Measurements from ENCODE around the gene EFCAB9. TPM values are rescaled to one million over a fixed set of nuclear protein-coding genes. Genes with fewer than 3 reads are reported as not detected.

The EFCAB9 gene
- total and polyA plus RNA-seq, 4 donors: not detected

DNA sequence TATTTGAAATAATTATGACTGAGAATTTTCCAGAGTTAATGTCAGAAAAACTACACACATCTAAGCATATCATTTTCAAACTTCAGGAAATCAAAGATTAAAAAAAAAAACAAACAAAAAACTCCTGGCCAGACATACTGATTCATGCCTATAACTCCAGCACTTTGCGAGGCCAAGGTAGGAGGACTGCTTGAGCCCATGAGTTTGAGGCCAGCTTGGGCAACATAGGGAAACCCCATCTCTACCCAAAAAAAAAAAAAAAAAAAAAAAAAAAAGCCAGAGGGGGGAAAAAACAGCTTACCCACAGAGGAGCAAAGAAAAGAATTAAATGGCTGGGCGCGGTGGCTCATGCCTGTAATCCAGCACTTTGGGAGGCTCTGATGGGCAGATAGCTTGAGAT, 22.4 kb downstream of the EFCAB9 start (continued):
- TF ChIP-seq REST (IDR thresholded peaks at IDR 0.05): no peak
- no peak for TF ChIP-seq GABPA (IDR thresholded peaks at IDR 0.05 in 1 of 2, conservative IDR thresholded peaks at IDR 0.05 in 1 of 2)
- TF ChIP-seq, protein P1, sequence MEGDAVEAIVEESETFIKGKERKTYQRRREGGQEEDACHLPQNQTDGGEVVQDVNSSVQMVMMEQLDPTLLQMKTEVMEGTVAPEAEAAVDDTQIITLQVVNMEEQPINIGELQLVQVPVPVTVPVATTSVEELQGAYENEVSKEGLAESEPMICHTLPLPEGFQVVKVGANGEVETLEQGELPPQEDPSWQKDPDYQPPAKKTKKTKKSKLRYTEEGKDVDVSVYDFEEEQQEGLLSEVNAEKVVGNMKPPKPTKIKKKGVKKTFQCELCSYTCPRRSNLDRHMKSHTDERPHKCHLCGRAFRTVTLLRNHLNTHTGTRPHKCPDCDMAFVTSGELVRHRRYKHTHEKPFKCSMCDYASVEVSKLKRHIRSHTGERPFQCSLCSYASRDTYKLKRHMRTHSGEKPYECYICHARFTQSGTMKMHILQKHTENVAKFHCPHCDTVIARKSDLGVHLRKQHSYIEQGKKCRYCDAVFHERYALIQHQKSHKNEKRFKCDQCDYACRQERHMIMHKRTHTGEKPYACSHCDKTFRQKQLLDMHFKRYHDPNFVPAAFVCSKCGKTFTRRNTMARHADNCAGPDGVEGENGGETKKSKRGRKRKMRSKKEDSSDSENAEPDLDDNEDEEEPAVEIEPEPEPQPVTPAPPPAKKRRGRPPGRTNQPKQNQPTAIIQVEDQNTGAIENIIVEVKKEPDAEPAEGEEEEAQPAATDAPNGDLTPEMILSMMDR (IDR thresholded peaks at IDR 0.05; ENCODE audit: low read depth, low read length, missing input control): no peak
- no peak for TF ChIP-seq NR2F2 (IDR thresholded peaks at IDR 0.05)
- TF ChIP-seq TAF1 (conservative IDR thresholded peaks at IDR 0.05): no peak
- no peak for TF ChIP-seq YY1 (IDR thresholded peaks at IDR 0.05)
- TF ChIP-seq FOXA1 (IDR thresholded peaks at IDR 0.05): no peak

GRCh38 chr5:172219296-172219695, 25.3 kb downstream of the EFCAB9 start:
- Histone ChIP-seq H3K27ac (ENCODE audit: low read depth in 1 of 2, low read length in 2 of 2) (no peak overlapping the region), H3K4me1 (ENCODE audit: control insufficient read depth in 4 of 4, insufficient read depth in 4 of 4, low read length in 3 of 4) (no peaks in the 10 kb centered on the region), H3K36me3 (ENCODE audit: control insufficient read depth in 4 of 4, insufficient read depth in 3 of 4, low read depth in 1 of 4, low read length in 3 of 4) (peaks cover 0 to 1% (median 0%) of the 10 kb centered on the region in 4 donors), H3K4me3 (ENCODE audit: low read depth in 1 of 3, low read length in 3 of 3) (no peak overlapping the region), H3K9me3 (ENCODE audit: control insufficient read depth in 4 of 4, low read length in 3 of 4) (no peaks in the 10 kb centered on the region), H3K27me3 (ENCODE audit: control insufficient read depth in 4 of 4, insufficient read depth in 4 of 4, low read length in 3 of 4) (no peaks in the 10 kb centered on the region), H3K9ac (ENCODE audit: low read depth in 1 of 2, low read length in 2 of 2) (no peak overlapping the region)
- WGBS: 94% methylated on average over 2 of the region's 2 CpGs
- no peak for DNase-seq (ENCODE audit: low spot score)
- TF ChIP-seq, protein P2, sequence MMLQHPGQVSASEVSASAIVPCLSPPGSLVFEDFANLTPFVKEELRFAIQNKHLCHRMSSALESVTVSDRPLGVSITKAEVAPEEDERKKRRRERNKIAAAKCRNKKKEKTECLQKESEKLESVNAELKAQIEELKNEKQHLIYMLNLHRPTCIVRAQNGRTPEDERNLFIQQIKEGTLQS (IDR thresholded peaks at IDR 0.05): no peak
- TF ChIP-seq FOXA2 (IDR thresholded peaks at IDR 0.05) (no peak), MAX (IDR thresholded peaks at IDR 0.05) (no peak), EGR1 (IDR thresholded peaks at IDR 0.05; ENCODE audit: low read depth in 2 of 2) (no peak), JUND (IDR thresholded peaks at IDR 0.05) (no peak), RAD21 (IDR thresholded peaks at IDR 0.05) (no peak), REST (IDR thresholded peaks at IDR 0.05) (no peak), HNF4G (IDR thresholded peaks at IDR 0.05) (no peak), RXRA (IDR thresholded peaks at IDR 0.05) (no peak)
- TF ChIP-seq, protein P3, sequence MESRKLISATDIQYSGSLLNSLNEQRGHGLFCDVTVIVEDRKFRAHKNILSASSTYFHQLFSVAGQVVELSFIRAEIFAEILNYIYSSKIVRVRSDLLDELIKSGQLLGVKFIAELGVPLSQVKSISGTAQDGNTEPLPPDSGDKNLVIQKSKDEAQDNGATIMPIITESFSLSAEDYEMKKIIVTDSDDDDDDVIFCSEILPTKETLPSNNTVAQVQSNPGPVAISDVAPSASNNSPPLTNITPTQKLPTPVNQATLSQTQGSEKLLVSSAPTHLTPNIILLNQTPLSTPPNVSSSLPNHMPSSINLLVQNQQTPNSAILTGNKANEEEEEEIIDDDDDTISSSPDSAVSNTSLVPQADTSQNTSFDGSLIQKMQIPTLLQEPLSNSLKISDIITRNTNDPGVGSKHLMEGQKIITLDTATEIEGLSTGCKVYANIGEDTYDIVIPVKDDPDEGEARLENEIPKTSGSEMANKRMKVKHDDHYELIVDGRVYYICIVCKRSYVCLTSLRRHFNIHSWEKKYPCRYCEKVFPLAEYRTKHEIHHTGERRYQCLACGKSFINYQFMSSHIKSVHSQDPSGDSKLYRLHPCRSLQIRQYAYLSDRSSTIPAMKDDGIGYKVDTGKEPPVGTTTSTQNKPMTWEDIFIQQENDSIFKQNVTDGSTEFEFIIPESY (IDR thresholded peaks at IDR 0.05): no peak
- TF ChIP-seq, protein P1 (IDR thresholded peaks at IDR 0.05; ENCODE audit: low read depth, low read length, missing input control): no peak
